Astrocyte (in vitro differentiated cells and primary cell): Measurements from ENCODE around the gene YBX3.

Source experiments
- CTCF ChIP-seq: IDR thresholded peaks from 2 replicates; pipeline ENCODE4 v1.5.1; 2011; ENCODE audit warnings: low read depth, mild to moderate bottlenecking, inconsistent platforms, low read length, moderate library complexity; ENCODE audit not compliant: insufficient read depth
- EZH2 ChIP-seq: IDR thresholded peaks from 2 replicates; pipeline ENCODE4 v1.6.1; 2012; ENCODE audit warnings: mild to moderate bottlenecking, low read length, inconsistent platforms; ENCODE audit not compliant: insufficient read depth

GRCh38 chr12:10721651-10722501, 1.2 kb downstream of the YBX3 start:
- TF ChIP-seq CTCF (no peak), EZH2 (no peak)
